Stimulated activated CD4-positive, alpha-beta T cell treated with anti-CD3 and anti-CD28 coated beads, Interleukin-15, amount 100 ng/mL, for 48 hours (primary cell): ENCODE results near the gene KRT83.
"Not testable (repeated sequence)": the region's sequence is repeated elsewhere in the genome, so short reads cannot be mapped to it uniquely, and the experiment has no call there.

ENCODE experiments used
- DNase-seq, 2 donors: peaks; one replicate each; pipeline ENCODE4 v3.0.0-alpha.2; 2020; ENCODE audit warnings: low read depth in 2 of 2

KRT83 gene

DNA sequence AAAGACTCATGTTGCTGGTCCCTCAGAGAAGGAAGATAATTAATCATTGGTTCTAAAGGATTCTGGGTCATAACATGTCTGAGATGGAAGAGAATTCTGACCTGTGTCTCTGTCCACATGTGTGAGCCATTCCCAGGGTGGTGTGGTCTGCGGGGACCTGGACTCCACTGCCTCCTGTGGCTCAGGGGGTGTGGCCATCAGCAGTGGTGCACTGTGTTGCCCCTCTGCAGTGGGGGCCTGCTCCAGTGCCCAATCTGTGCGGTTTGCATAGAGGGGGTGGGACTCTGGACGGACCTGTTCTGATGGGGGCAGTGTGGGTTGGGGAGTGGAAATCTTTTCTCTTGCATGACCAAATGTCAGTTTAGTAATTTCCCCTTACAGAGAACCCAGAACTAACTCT lies 32.6 kb upstream of the KRT83 start:
- no peak for DNase-seq

- DNase-seq: no peak
These were observed 31.8 kb upstream of the KRT83 start for GRCh38 chr12:52352951-52353350.

DNA sequence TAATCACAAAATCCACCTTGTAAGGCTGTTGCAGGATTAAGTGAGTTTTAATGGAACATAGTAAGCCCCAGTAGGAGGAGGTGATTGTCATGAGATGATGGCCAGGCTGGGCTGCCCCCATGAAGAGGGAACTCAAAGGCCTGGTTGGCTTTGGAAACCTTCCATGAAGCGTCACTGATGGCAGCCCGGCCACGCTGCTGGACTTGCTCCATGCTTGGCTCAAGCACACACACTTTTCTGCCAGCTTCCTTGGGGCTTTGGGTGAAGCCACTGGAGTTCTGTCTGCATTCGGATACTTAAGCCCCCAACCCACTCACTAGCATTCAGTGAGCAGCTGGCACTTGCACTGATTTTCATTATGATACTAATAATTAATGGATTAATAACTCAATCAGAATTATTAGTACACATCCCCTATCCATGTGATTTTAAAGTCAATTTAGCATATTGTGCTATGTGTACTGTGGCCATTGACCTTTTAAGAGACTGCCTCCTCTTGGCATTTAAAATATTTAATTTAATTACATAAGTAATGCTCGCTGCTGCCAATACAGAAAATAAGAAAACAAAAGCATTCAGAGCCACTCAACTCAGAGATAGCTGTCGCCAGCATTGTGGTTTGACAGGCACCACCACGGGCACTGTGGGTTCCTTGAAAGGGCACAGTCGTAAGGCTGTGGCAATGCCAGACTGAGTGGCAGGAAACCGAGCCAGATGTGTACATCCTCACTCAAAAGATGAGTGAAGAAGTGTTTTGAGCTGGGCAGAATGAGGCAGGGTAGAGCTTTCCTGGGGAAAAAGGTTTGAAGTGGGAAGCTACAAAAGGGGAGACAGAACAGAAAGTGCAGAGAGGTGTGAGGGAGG lies 30.2 kb upstream of the KRT83 start:
- peak in 1 of 2 donors; percentile 13 for DNase-seq

GRCh38 chr12:52350786-52351185 lies 29.6 kb upstream of the KRT83 start:
- DNase-seq: no peak

GRCh38 chr12:52350021-52350620 lies 28.9 kb upstream of the KRT83 start:
- DNase-seq: no peak

DNA sequence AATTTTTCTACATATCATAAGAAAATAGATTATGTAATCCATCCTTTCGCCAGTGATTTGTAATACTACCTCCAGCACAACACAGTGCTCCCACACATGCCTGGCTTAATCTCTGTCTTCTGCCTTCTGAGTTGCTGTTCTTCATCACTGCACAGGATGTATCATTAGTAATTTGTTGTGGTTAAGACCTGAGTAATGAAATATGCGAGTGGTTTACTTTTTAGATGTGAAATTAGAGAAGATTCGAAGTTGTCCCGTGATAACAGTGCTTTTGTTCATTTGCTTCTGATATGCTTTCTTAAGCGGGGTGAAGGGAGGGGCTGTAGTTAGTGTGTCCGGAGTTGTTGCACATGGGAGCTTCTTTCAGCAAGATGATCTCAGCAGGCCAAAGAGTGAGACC lies 28.0 kb upstream of the KRT83 start:
- no peak for DNase-seq

GRCh38 chr12:52347551-52348510 lies 26.6 kb upstream of the KRT83 start:
- DNase-seq: no peak

- no peak for DNase-seq
These were observed 25.8 kb upstream of the KRT83 start for GRCh38 chr12:52347016-52347415.

DNA sequence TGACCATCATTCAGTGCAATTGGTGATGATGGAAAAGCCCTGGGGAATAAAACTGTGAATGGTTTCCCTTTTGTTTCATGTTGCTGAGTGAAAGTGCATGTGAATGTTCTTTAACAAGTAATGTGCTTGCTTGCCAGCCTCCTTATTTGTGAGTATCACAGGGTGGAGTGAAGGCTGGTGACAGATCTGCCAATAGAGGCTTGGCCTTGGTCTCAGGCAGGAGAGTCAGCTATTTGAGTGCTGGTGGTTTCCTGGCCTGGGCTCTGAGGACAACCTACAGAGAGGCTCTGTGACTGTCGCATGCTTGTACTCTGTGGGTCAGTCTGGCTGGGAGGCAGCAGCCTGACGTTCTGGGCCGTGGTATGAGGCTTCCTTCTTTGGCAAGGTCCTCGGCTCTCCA lies 25.4 kb upstream of the KRT83 start:
- no peak for DNase-seq

DNA sequence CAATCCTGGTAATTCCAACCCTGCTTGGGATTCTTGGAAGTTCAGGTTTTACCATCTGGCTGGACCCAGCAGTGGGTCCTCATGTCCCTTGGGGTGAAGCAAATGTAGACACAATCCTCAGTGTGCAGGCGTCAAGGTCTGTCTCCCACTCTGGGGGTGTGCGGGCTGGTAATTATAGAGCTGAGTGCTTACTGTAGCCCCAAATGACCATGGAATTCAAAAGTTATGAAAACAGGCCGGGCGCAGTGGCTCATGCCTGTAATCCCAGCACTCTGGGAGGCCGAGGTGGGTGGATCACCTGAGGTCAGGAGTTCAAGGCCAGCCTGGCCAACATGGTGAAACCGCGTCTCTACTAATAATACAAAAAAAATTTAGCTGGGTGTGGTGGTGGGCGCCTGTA lies 23.8 kb upstream of the KRT83 start:
- DNase-seq: not testable (repeated sequence)

DNA sequence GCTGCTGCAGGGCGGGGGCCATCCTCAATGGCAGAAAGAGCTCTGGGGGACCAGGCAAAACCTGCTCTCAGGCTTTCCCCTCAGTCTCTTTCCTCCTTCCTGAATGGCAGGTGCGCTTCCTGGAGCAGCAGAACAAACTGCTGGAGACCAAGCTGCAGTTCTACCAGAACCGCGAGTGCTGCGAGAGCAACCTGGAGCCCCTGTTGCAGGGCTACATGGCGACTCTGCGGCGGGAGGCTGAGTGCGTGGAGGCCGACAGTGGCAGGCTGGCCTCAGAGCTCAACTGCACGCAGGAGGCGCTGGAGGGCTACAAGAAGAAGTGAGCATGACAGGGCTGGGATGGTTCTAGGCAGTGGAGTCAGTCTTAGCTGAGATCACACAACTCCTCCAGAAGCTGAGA lies 22.9 kb upstream of the KRT83 start:
- no peak for DNase-seq

GRCh38 chr12:52343550-52343949 lies 22.4 kb upstream of the KRT83 start:
- DNase-seq: no peak

GRCh38 chr12:52342781-52343490 lies 21.7 kb upstream of the KRT83 start:
- no peak for DNase-seq

DNA sequence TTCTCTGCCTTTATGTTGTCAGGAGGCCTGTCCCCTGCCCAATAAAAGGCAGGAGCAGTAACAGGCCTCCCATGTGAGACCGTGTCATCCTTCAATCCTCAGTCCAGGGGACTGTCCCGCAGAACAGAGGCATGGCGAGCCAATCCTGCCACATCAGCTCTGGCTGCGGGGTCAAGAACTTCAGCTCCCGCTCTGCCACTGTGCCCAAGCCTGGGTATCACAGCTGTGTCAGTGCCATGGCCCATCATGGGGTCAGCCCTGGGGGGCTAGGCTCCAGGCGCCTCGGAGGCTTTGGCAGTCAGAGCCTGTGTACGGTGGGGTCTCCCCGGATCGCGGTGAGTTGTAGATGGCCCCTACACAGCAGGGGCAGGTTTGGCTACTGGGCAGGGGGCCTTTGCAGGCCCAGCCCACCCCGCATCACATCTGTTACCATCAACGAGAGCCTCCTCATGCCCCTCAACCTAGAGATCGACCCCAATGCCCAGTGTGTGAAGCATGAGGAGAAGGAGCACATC lies 19.9 kb upstream of the KRT83 start:
- no peak for DNase-seq

GRCh38 chr12:52338241-52338960 lies 17.2 kb upstream of the KRT83 start:
- no peak for DNase-seq

DNA sequence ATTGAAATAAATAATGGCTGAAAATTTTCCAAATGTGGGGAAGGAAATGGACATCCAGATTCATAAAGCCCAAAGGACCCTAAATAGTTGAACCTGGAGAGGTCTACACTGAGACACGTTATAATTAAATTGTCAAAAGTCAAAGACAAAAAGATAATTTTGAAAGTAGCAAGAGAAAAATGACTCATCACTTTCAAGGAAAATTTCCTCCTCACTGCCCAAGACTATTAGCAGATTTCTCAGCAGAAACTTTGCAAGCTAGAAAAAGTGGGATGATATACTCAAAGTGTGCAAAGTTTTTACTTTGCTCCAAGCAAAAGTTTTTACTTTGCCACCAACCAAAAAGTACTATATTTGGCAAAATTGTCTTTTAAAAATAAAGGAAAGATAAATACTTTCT lies 15.9 kb upstream of the KRT83 start:
- no peak for DNase-seq

- no peak for DNase-seq
These were observed 15.4 kb upstream of the KRT83 start for GRCh38 chr12:52336641-52337040.

DNA sequence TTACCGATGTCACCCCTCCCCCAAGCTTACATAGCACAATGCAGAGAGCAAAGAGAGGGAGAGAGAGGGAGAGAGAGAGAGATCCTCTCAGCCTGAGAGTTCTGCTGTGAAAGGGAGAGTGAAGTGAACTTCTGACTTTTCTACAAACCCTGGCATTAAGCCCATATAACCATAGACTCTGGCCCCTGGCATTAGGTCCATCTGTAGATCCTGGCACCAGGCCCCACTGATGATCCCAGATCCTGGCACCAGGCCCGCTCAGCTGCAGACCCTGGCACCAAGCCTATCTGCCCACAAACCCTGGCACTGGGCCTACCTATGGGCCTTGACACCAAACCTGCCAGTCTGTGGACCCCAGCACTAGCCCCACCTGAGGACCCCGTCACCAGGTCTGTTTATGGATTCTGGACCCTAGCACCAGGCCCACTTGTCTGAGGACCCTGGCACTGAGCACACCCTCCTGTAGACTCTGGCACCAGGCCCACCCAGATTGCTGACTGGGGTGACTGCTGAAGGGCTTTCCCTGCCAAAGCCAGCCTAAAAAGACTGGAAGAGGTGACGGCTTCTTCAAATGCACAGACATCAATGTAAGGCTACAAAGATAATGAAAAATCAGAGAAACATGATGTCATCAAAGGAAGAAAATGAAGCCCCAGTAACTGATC lies 14.5 kb upstream of the KRT83 start:
- no peak for DNase-seq

DNA sequence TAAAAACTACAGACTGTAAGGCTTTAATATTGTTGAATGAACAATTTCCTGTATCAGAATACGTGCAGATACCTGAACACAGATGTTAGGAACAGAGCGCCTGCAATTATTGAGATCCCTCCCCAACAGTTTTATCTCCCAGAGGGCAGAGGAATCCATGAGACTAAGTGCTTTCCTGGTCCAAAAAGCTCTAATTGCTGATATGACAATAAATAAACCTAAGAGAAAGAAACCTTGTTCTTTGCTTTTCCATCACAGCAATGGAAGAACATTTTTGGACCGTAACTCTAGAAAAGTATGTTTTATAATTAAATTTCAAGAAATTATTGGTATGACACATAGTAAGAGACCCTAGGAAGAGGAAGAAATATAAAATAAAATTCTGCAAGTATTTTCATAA lies 13.0 kb upstream of the KRT83 start:
- DNase-seq: no peak

GRCh38 chr12:52333321-52333720 lies 12.1 kb upstream of the KRT83 start:
- DNase-seq: no peak
